SH-SY5Y (cell line): ENCODE results near the gene ELOVL6.

Experiments used
- GATA2 ChIP-seq: IDR thresholded peaks from 2 replicates; pipeline ENCODE4 v1.6.1; 2011; ENCODE audit warnings: mild to moderate bottlenecking, low read depth, low read length
- GATA3 ChIP-seq: IDR thresholded peaks from 2 replicates; pipeline ENCODE4 v1.6.1; 2011; ENCODE audit warnings: low read depth, mild to moderate bottlenecking, low read length, moderate library complexity

DNA sequence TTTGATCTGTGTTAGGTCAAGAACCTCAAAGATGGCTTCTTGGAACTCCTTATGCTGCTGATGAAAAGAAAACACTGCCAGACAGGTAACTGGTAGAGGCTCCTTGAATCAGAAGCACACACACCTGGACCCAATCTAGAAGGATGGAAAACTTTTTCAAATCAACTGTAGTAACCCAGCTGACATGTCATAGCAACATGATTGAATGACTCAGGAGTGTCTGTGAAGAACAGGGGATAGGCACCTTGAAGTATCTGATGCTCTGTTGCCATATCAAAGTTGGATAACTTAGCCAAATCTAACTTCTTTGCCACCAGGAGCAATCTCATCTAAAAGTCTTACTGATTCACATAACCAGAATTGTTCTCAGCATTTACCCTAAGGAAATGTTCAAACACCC, 98.8 kb downstream of the ELOVL6 start:
- TF ChIP-seq GATA2 (no peak), GATA3 (no peak)
